Testis (tissue), 3 donors: ENCODE measurements around the gene SENP1. TPM values are rescaled to one million over a fixed set of nuclear protein-coding genes. Genes with fewer than 3 reads are reported as not detected.

Experiments used
- DNase-seq: peaks from one replicate; pipeline ENCODE4 v3.0.0-alpha.2; 2019
- H3K27ac ChIP-seq, 2 donors: fragments of 200-600 bp; sonication (generic); one replicate each; pipeline ENCODE4 v1.5.1; 2019
- H3K27me3 ChIP-seq: fragments of 200-600 bp; sonication (generic); one replicate; pipeline ENCODE4 v1.5.1; 2019
- H3K36me3 ChIP-seq: fragments of 200-600 bp; sonication (generic); one replicate; pipeline ENCODE4 v1.5.1; 2017; ENCODE audit warnings: low read depth; ENCODE audit errors: missing control alignments
- H3K4me1 ChIP-seq: fragments of 200-600 bp; sonication (generic); one replicate; pipeline ENCODE4 v1.5.1; 2019
- H3K4me3 ChIP-seq, 2 donors: fragments of 200-600 bp; sonication (generic); one replicate each; pipeline ENCODE4 v1.5.1; 2017 to 2019
- H3K9me3 ChIP-seq: fragments of 200-600 bp; sonication (generic); one replicate; pipeline ENCODE4 v1.5.1; 2017
- CTCF ChIP-seq, 3 experiments: fragments of 450-650 bp in 2 of 3; fragments of 200-600 bp in 1 of 3; sonication (generic) in 1 of 3; IDR thresholded peaks; one replicate each; pipeline ENCODE4 v1.5.1; 2016 to 2019; ENCODE audit warnings: antibody characterized with exemption in 3 of 3, mild to moderate bottlenecking in 2 of 3, moderate library complexity in 1 of 3
- POLR2A ChIP-seq: fragments of 450-650 bp; IDR thresholded peaks from one replicate; pipeline ENCODE4 v1.6.1; 2017; ENCODE audit warnings: antibody characterized with exemption, mild to moderate bottlenecking, moderate library complexity
- WGBS, 2 donors: methylation state at CpG; one replicate each; pipeline ENCODE4 v1.1.5; 2018; 5-methylcytosine and 5-hydroxymethylcytosine counted together
- intact Hi-C: fragments of 100-400 bp; cut with DNase I; formaldehyde crosslinking; loops from one replicate; pipeline ENCODE4 v1.15.1; 2023; ENCODE audit warnings: low total_unique reads
- polyA plus RNA-seq: library from polyadenylated mRNA; stranded (reverse); fragments of 350-450 nt; fragmentation: Illumina TruSeq; extraction: RNeasy Lipid Tissue Mini Kit (QIAGEN cat#74804); gene quantifications from one replicate; pipeline ENCODE4 v1.2.3, GENCODE V29; 2014; ENCODE audit warnings: low read depth, low replicate concordance; ENCODE audit not compliant: insufficient read depth
- total RNA-seq, 2 donors: library from RNA; depleted of rRNA; stranded (reverse); fragments of >200 nt; gene quantifications; one replicate each; pipeline ENCODE4 v1.2.3, GENCODE V29; 2016

The SENP1 gene
- total and polyA plus RNA-seq, 3 donors from 2014 or later = 84.2 to 148 (median 105) TPM

DNA sequence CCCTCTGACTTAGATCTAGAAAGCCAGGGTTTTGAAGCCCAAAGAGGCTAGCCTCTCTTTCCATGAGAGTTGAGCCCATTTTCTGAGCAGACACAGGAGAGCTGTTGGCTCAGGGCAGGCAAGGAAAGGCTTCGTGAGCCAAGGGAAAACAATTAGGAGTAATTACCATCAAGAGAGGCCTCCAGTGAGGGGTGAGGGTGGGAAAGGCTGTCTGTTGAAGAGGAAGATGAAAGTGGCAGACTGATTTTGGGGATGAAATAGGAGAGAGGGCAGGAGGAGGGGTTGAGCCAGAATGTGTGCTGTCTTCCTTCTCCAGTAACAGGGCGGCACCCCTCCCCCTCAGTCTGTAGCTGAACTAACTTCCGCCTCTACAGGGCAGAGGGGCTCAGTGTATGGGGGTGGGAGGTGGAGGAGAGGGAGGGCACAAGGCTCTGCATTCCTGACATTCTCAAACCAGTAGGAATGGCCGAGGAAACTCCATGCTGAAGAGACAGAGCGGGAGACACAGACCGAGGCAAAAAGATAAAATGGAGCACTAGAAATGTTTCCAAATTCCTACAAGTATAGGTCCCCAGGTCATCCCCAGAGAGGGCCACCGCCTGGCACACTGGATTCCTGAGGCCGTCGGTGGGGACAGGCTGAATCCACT lies 68.5 kb downstream of the SENP1 start:
- H3K4me3 ChIP-seq = no peak overlapping the region
- peaks cover 7% of the 10 kb centered on the region for H3K4me1 ChIP-seq
- H3K36me3 ChIP-seq = no peaks in the 10 kb centered on the region
- no peak for DNase-seq
- no peaks in the 10 kb centered on the region for H3K9me3 ChIP-seq
- WGBS, 2 donors = 40 to 42% methylated on average over 9 of the region's 9 CpGs
- no peak overlapping the region for H3K27ac ChIP-seq
- intact Hi-C loops = no loop called here
- TF ChIP-seq POLR2A (no peak), CTCF (IDR thresholded peaks at IDR 0.05) (no peak)
- H3K27me3 ChIP-seq = no peaks in the 10 kb centered on the region

DNA sequence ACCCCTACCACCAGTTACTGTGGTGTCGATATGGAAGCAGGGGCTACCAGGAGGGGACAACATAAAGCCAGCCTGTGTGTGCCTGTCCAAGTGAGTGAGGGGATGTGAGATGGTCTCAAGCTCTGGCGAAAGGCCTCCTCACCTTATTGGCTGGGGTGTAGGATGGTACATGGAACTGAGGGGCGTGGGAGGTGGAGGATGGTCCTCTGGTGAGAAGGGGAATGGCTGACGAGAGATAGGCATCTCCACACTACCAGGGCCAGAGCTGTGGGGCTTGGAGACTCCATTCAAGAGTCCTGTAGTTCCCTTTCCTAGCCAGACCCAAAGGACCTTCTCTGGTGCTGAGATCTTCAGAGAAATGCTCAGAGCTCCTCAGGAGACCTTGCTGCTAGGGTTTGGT lies 69.1 kb downstream of the SENP1 start:
- H3K27me3 ChIP-seq = no peaks in the 10 kb centered on the region
- DNase-seq = no peak
- TF ChIP-seq CTCF (IDR thresholded peaks at IDR 0.05) (no peak), POLR2A (no peak)
- no peak overlapping the region for H3K4me3 ChIP-seq
- H3K4me1 ChIP-seq = peaks cover 7% of the 10 kb centered on the region
- H3K36me3 ChIP-seq = no peaks in the 10 kb centered on the region
- WGBS, 2 donors = 93 to 100% methylated on average over 2 to 4 of the region's 4 CpGs
- no peak overlapping the region for H3K27ac ChIP-seq
- no peaks in the 10 kb centered on the region for H3K9me3 ChIP-seq
- intact Hi-C loops = no loop called here

- TF ChIP-seq POLR2A (no peak), CTCF (IDR thresholded peaks at IDR 0.05) (no peak)
- peaks cover 7% of the 10 kb centered on the region for H3K4me1 ChIP-seq
- no peak overlapping the region for H3K4me3 ChIP-seq
- no peak overlapping the region for H3K27ac ChIP-seq
- intact Hi-C loops = no loop called here
- no peaks in the 10 kb centered on the region for H3K36me3 ChIP-seq
- H3K27me3 ChIP-seq = no peaks in the 10 kb centered on the region
- WGBS, 2 donors = 90 to 93% methylated on average over 8 of the region's 8 CpGs
- no peaks in the 10 kb centered on the region for H3K9me3 ChIP-seq
- no peak for DNase-seq
These were observed 70.8 kb downstream of the SENP1 start for GRCh38 chr12:48034835-48035805.

DNA sequence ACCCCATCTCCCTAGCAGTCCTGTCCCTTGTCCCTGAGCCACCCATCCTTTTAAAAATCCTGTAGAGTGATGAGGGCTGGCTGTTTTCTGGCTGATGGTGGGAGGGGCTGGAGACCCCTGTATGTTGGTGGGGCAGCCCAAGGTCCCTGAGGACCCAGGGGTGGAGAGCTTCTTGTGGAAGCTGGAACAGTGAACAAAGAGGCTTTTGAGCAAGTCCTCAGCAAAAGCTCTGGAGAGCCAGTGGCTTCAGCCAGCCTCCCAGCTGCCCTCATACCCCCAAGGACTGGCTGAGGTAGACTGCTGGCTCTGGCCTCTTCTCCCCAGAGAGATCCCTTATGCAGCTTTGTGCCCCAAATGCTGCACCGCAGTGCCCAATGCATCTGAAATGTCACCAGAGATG lies 72.4 kb downstream of the SENP1 start:
- no peak overlapping the region for H3K4me3 ChIP-seq
- peaks cover 7% of the 10 kb centered on the region for H3K4me1 ChIP-seq
- no peaks in the 10 kb centered on the region for H3K9me3 ChIP-seq
- no peak overlapping the region for H3K27ac ChIP-seq
- H3K27me3 ChIP-seq = no peaks in the 10 kb centered on the region
- intact Hi-C loops = no loop called here
- TF ChIP-seq POLR2A (no peak), CTCF (IDR thresholded peaks at IDR 0.05) (no peak)
- WGBS, 2 donors = 95 to 100% methylated on average over 1 of the region's 1 CpG
- no peak for DNase-seq
- no peaks in the 10 kb centered on the region for H3K36me3 ChIP-seq
